Sigmoid colon (tissue), 7 donors: ENCODE measurements around the gene S100A13. TPM values are rescaled to one million over a fixed set of nuclear protein-coding genes. Genes with fewer than 3 reads are reported as not detected.

Experiments
- DNase-seq: peaks from one replicate; pipeline ENCODE4 v3.0.0-alpha.2; 2019
- H3K27ac ChIP-seq, 4 donors: fragments of 200-600 bp; sonication (generic); one replicate each; pipeline ENCODE4 v1.5.1; 2016 to 2019; ENCODE audit warnings: mild to moderate bottlenecking in 1 of 4
- H3K27me3 ChIP-seq, 3 donors: fragments of 200-600 bp; sonication (generic); one replicate each; pipeline ENCODE4 v1.5.1; 2019; ENCODE audit warnings: mild to moderate bottlenecking in 1 of 3
- H3K36me3 ChIP-seq, 4 donors: fragments of 200-600 bp; sonication (generic); one replicate each; pipeline ENCODE4 v1.5.1; 2016 to 2019
- H3K4me1 ChIP-seq, 4 donors: fragments of 200-600 bp; sonication (generic); one replicate each; pipeline ENCODE4 v1.5.1; 2017 to 2019
- H3K4me3 ChIP-seq, 4 donors: fragments of 200-600 bp; sonication (generic); one replicate each; pipeline ENCODE4 v1.5.1; 2017 to 2019; ENCODE audit warnings: mild to moderate bottlenecking in 2 of 4, moderate library complexity in 1 of 4
- H3K9me3 ChIP-seq, 4 donors: fragments of 200-600 bp in 3 of 4; sonication (generic) in 3 of 4; one replicate each; pipeline versions ENCODE4 v1.5.1 to v1.6.1; 2013 to 2019
- EP300 ChIP-seq, 4 donors: sonication (generic); formaldehyde crosslinking; IDR thresholded peaks; one replicate each; pipeline ENCODE4 v1.6.1; 2017; ENCODE audit warnings: antibody characterized with exemption in 4 of 4
- POLR2A ChIP-seq, 2 donors: fragments of 450-650 bp; IDR thresholded peaks; one replicate each; pipeline ENCODE4 v1.6.1; 2016; ENCODE audit warnings: antibody characterized with exemption in 2 of 2, mild to moderate bottlenecking in 2 of 2, moderate library complexity in 2 of 2
- POLR2AphosphoS5 ChIP-seq, 4 donors: sonication (generic); formaldehyde crosslinking; IDR thresholded peaks; one replicate each; pipeline ENCODE4 v1.6.1; 2017; ENCODE audit warnings: antibody characterized with exemption in 4 of 4
- WGBS, 2 donors: extraction: QIAGEN DNeasy Blood & Tissue Kit; methylation state at CpG; one replicate each; pipeline ENCODE4 v1.1.7; 2013; 5-methylcytosine and 5-hydroxymethylcytosine counted together
- intact Hi-C: fragments of 100-400 bp; cut with DNase I; formaldehyde crosslinking; loops from one replicate; pipeline ENCODE4 v1.15.1; 2023
- polyA plus RNA-seq, 3 donors: library from polyadenylated mRNA; stranded (reverse); fragments of 200-250 nt; gene quantifications; one replicate each; pipeline ENCODE4 v1.2.3, GENCODE V29; 2013
- total RNA-seq, 4 donors: library from RNA; depleted of rRNA; stranded (reverse); fragments of >200 nt; gene quantifications; one replicate each; pipeline ENCODE4 v1.1.0, GENCODE V29; 2016
- TF ChIP-seq, protein P1 (sequence below), 4 experiments: fragments of 450-650 bp in 3 of 4; fragments of 200-600 bp in 1 of 4; IDR thresholded peaks; one replicate each; pipeline ENCODE4 v1.5.1; 2016 to 2019; ENCODE audit warnings: antibody characterized with exemption in 4 of 4, mild to moderate bottlenecking in 3 of 4, moderate library complexity in 2 of 4
- donor health status: healthy with polysubstance abuse.
- donor health status: Bipolar disorder and iron deficiency.
- donor health status: healthy.

S100A13 gene
- total and polyA plus RNA-seq, 7 donors, result 86.3 to 305 (median 276) TPM

DNA sequence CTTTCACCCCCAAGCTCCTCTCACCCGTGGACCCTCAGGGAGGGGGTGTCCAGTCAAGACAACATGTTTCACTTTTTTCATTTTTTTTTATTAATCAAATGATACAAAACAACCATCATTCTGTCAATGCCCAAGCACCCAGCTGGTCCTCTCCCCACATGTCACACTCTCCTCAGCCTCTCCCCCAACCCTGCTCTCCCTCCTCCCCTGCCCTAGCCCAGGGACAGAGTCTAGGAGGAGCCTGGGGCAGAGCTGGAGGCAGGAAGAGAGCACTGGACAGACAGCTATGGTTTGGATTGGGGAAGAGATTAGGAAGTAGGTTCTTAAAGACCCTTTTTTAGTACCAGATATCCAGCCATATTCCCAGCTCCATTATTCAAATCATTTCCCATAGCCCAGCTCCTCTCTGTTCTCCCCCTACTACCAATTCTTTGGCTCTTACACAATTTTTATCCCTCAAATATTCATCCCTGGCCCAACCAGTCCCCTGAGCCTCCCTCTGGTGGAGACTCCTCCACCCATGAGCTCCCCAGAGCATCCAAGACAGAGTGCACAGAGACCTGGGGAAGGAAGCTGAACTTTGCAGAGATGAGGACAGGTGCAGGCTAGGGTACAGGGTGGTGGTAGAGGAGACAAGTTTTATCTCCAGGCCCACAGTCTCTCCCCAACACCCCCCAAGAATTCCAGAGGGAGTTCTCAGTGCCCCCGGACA, 13.0 kb downstream of the S100A13 start:
- intact Hi-C loops, result loop anchor here (5.0 kb wide), 1 partner anchor 82 kb away; no protein-coding TSS in a partner anchor
- peaks cover 0 to 11% (median 8%) of the 10 kb centered on the region in 4 donors for H3K36me3 ChIP-seq
- peaks cover 0 to 50% (median 42%) of the 10 kb centered on the region in 4 donors for H3K4me1 ChIP-seq
- TF ChIP-seq, protein P1, sequence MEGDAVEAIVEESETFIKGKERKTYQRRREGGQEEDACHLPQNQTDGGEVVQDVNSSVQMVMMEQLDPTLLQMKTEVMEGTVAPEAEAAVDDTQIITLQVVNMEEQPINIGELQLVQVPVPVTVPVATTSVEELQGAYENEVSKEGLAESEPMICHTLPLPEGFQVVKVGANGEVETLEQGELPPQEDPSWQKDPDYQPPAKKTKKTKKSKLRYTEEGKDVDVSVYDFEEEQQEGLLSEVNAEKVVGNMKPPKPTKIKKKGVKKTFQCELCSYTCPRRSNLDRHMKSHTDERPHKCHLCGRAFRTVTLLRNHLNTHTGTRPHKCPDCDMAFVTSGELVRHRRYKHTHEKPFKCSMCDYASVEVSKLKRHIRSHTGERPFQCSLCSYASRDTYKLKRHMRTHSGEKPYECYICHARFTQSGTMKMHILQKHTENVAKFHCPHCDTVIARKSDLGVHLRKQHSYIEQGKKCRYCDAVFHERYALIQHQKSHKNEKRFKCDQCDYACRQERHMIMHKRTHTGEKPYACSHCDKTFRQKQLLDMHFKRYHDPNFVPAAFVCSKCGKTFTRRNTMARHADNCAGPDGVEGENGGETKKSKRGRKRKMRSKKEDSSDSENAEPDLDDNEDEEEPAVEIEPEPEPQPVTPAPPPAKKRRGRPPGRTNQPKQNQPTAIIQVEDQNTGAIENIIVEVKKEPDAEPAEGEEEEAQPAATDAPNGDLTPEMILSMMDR (IDR thresholded peaks at IDR 0.05), result no peak
- TF ChIP-seq POLR2A (IDR thresholded peaks at IDR 0.05) (no peak), EP300 (IDR thresholded peaks at IDR 0.05) (no peak), POLR2AphosphoS5 (IDR thresholded peaks at IDR 0.05) (no peak)
- no peak overlapping the region for H3K27ac ChIP-seq
- 57 to 79% methylated on average over 2 of the region's 2 CpGs for WGBS, 2 donors
- H3K9me3 ChIP-seq, result no peaks in the 10 kb centered on the region
- H3K27me3 ChIP-seq, result no peaks in the 10 kb centered on the region
- H3K4me3 ChIP-seq, result no peak overlapping the region
- DNase-seq, result no peak

DNA sequence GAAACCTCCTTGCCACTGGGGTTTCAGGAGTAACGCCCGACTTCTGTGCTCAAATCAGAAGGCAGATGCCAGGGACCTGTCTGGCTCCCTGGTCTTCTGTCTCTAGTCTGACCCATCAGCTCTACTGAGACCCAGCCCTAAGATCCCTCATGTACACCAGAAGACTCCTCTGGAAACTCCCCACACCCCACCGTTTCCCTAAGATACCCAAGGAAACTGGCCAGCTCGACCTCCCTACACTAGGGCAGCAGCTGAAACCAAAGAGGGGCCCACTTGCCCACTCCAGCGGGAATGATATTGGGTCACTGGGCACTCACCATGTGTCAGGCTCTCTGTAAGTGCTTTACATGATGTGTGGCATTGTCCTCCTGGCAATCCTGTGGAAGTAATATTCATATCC, 13.9 kb downstream of the S100A13 start:
- Histone ChIP-seq H3K4me3 (peak overlapping the region in 3 of 4 donors; percentile 66 to 72 (median 68)), H3K36me3 (peaks cover 0 to 2% (median 0%) of the 10 kb centered on the region in 4 donors), H3K27ac (peak overlapping the region; percentile 82 to 90 (median 86)), H3K9me3 (no peaks in the 10 kb centered on the region), H3K27me3 (no peaks in the 10 kb centered on the region), H3K4me1 (peaks cover 0 to 59% (median 50%) of the 10 kb centered on the region in 4 donors)
- no peak for DNase-seq
- intact Hi-C loops, result loop anchor here (5.0 kb wide), 1 partner anchor 81 kb away; no protein-coding TSS in a partner anchor
- no peak for TF ChIP-seq EP300 (IDR thresholded peaks at IDR 0.05)
- no peak for TF ChIP-seq POLR2A (IDR thresholded peaks at IDR 0.05)
- no peak for TF ChIP-seq POLR2AphosphoS5 (IDR thresholded peaks at IDR 0.05)
- TF ChIP-seq, protein P1 (IDR thresholded peaks at IDR 0.05), result no peak
- 39 to 75% methylated on average over 5 of the region's 5 CpGs for WGBS, 2 donors

DNA sequence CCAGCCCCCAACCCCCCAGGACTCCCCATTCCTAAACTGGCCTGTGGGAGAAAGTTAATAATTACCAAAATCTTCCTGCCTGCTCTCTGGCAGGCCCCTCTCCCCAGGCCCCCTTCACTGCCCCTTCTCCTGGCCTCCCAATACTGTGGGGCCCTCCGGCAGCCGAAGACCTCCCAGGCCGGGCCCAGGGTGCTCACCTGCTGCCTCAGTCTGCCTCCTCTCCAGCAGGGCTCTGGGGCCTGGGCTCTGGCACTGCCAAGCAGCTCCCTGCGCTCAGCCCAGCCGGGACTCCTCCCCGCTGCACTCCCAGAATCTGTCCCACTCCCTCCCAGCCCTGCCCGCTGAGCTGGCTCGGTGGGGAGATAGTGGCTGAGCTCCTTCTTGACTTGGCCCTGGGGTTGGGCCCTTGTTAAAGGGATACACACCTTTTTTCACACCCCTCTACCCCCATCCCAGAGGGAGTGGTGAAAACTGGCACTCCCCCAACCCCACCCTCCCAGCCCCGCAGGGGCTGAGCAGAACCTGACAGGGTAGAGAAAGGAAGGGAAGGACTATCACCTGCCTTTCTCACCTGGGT, 14.5 kb downstream of the S100A13 start, which contains the start of gene S100A16:
TSS of gene S100A16 (minus strand) at position 383 of the 577 bp plus-strand sequence. CDS start 4,986 bp downstream, outside the sequence.
- WGBS, 2 donors, result 12 to 48% methylated on average over 9 of the region's 9 CpGs
- Histone ChIP-seq H3K36me3 (peaks cover 0 to 2% (median 0%) of the 10 kb centered on the region in 4 donors), H3K4me1 (peaks cover 0 to 64% (median 51%) of the 10 kb centered on the region in 4 donors), H3K27ac (peak within 1 kb of the TSS; percentile 82 to 90 (median 86)), H3K4me3 (peak within 1 kb of the TSS; percentile 66 to 72 (median 68)), H3K9me3 (no peaks in the 10 kb centered on the region), H3K27me3 (no peaks in the 10 kb centered on the region)
- intact Hi-C loops, result loop anchor here (5.0 kb wide), 1 partner anchor 81 kb away; no protein-coding TSS in a partner anchor
- DNase-seq, result peak; percentile 93
- TF ChIP-seq POLR2AphosphoS5 (IDR thresholded peaks at IDR 0.05), result peak; percentile 67 to 90 (median 87)
- TF ChIP-seq, protein P1 (IDR thresholded peaks at IDR 0.05), result no peak
- no peak for TF ChIP-seq EP300 (IDR thresholded peaks at IDR 0.05)
- TF ChIP-seq POLR2A (IDR thresholded peaks at IDR 0.05), result peak; percentile 76 to 92

DNA sequence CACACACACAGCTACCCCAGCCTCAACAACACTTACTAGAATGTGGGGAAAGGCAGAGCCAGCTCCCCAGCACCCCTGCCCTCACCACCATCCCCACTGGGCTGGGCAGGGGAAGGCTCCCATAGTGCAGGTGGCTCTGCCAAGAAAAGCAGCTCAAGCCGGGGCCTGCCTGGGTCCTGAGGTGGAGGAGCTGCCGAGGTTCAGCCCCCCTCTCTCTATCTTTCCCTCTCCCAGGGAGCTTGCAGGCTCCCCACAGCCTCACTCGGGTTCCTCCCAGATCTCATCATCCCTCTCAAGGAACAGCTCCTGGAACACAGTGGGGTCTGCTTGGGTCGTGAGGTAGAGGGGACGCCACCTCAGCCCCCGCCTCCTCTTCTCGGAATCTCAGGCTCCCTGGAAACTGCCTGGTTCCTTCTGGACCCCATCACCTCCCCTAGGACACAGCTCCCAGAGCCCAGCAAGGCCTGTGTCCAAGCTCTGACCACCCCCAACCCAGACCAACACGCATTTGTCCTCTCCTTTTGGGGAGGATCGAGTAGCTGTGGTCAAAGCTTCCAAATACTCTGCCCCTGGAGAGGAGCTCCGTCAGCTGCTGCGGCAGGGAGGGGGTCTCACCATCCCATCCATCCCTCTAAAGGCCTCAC, 15.1 kb downstream of the S100A13 start:
- Histone ChIP-seq H3K27me3 (no peaks in the 10 kb centered on the region), H3K27ac (peak overlapping the region; percentile 82 to 90 (median 86)), H3K9me3 (no peaks in the 10 kb centered on the region), H3K4me1 (peaks cover 0 to 61% (median 49%) of the 10 kb centered on the region in 4 donors), H3K4me3 (peak overlapping the region; percentile 66 to 72 (median 68)), H3K36me3 (peaks cover 0 to 8% (median 3%) of the 10 kb centered on the region in 4 donors)
- no peak for DNase-seq
- intact Hi-C loops, result loop anchor here (5.0 kb wide), 1 partner anchor 80 kb away; no protein-coding TSS in a partner anchor
- 16 to 58% methylated on average over 11 of the region's 11 CpGs for WGBS, 2 donors
- TF ChIP-seq POLR2A (IDR thresholded peaks at IDR 0.05), result no peak
- TF ChIP-seq, protein P1 (IDR thresholded peaks at IDR 0.05), result no peak
- TF ChIP-seq EP300 (IDR thresholded peaks at IDR 0.05), result no peak
- no peak for TF ChIP-seq POLR2AphosphoS5 (IDR thresholded peaks at IDR 0.05)
